Stomach (tissue), 9 donors: ENCODE results near the gene C7orf57. TPM values are rescaled to one million over a fixed set of nuclear protein-coding genes. Genes with fewer than 3 reads are reported as not detected.

Experiments
- DNase-seq, 2 donors: peaks; one replicate each; pipeline versions ENCODE4 v3.0.0 to v3.0.0-alpha.2; 2013 to 2019
- H3K27ac ChIP-seq, 5 donors: fragments of 200-600 bp in 4 of 5; sonication (generic) in 4 of 5; one replicate each; pipeline ENCODE4 v1.5.1; 2013 to 2019; ENCODE audit warnings: mild to moderate bottlenecking in 1 of 5, moderate library complexity in 1 of 5
- H3K27me3 ChIP-seq, 3 donors: fragments of 200-600 bp; sonication (generic); one replicate each; pipeline ENCODE4 v1.5.1; 2017 to 2019; ENCODE audit warnings: mixed run types in 1 of 3
- H3K36me3 ChIP-seq, 4 donors: fragments of 200-600 bp; sonication (generic); 1 replicate in 3 of 4; 2 replicates in 1 of 4; pipeline ENCODE4 v1.5.1; 2016 to 2019
- H3K4me1 ChIP-seq, 4 donors: fragments of 200-600 bp; sonication (generic); one replicate each; pipeline ENCODE4 v1.5.1; 2016 to 2019
- H3K4me3 ChIP-seq, 4 donors: fragments of 200-600 bp; sonication (generic) in 3 of 4; one replicate each; pipeline ENCODE4 v1.5.1; 2016 to 2019; ENCODE audit warnings: mild to moderate bottlenecking in 1 of 4
- H3K9me3 ChIP-seq, 4 donors: fragments of 200-600 bp; sonication (generic); one replicate each; pipeline ENCODE4 v1.5.1; 2016 to 2019
- CTCF ChIP-seq, 7 experiments: fragments of 450-650 bp in 4 of 7; fragments of 200-600 bp in 3 of 7; sonication (generic) in 3 of 7; IDR thresholded peaks; one replicate each; pipeline ENCODE4 v1.5.1; 2016 to 2019; ENCODE audit warnings: antibody characterized with exemption in 7 of 7, control low read depth in 2 of 7, mild to moderate bottlenecking in 1 of 7
- EP300 ChIP-seq: sonication (generic); formaldehyde crosslinking; IDR thresholded peaks from one replicate; pipeline ENCODE4 v1.6.1; 2017; ENCODE audit warnings: antibody characterized with exemption
- POLR2A ChIP-seq, 4 donors: fragments of 450-650 bp; IDR thresholded peaks; one replicate each; pipeline ENCODE4 v1.6.1; 2016; ENCODE audit warnings: antibody characterized with exemption in 4 of 4, control low read depth in 2 of 4, mild to moderate bottlenecking in 1 of 4, moderate library complexity in 1 of 4
- POLR2AphosphoS5 ChIP-seq, 3 donors: sonication (generic); formaldehyde crosslinking; IDR thresholded peaks; one replicate each; pipeline ENCODE4 v1.6.1; 2016; ENCODE audit warnings: antibody characterized with exemption in 3 of 3
- WGBS, 5 donors: extraction: QIAGEN DNeasy Blood & Tissue Kit in 3 of 5; methylation state at CpG; one replicate each; pipeline versions ENCODE4 v1.1.5 to v1.1.7; 2013 to 2018; 5-methylcytosine and 5-hydroxymethylcytosine counted together
- intact Hi-C: fragments of 100-400 bp; cut with DNase I; formaldehyde crosslinking; loops from one replicate; pipeline ENCODE4 v1.15.1; 2023; ENCODE audit warnings: low total_unique reads
- polyA plus RNA-seq, 3 donors: library from polyadenylated mRNA; stranded (reverse); fragments of 200-250 nt; gene quantifications; one replicate each; pipeline ENCODE4 v1.2.3, GENCODE V29; 2013
- total RNA-seq, 5 donors: library from RNA; depleted of rRNA; stranded (reverse); fragments of >200 nt; gene quantifications; one replicate each; pipeline versions ENCODE4 v1.1.0 to v1.2.3, GENCODE V29; 2014 to 2016
- donor health status: healthy with polysubstance abuse.
- donor health status: Bipolar disorder and iron deficiency.
- donor health status: healthy.

Gene C7orf57
- total and polyA plus RNA-seq, 8 donors, result 0.08 TPM; not detected in 7

GRCh38 chr7:48042636-48043035 lies 7.3 kb downstream of the C7orf57 start:
- Histone ChIP-seq H3K27me3 (peaks cover 0 to under 1% (median 0%) of the 10 kb centered on the region in 3 donors), H3K4me3 (no peak overlapping the region), H3K27ac (no peak overlapping the region), H3K4me1 (no peaks in the 10 kb centered on the region), H3K36me3 (no peaks in the 10 kb centered on the region), H3K9me3 (no peaks in the 10 kb centered on the region)
- DNase-seq, result no peak
- 47 to 75% (median 60%) methylated on average over 3 of the region's 3 CpGs for WGBS, 5 donors
- intact Hi-C loops, result no loop called here
- TF ChIP-seq POLR2A (IDR thresholded peaks at IDR 0.05) (no peak), EP300 (no peak), CTCF (IDR thresholded peaks at IDR 0.05) (no peak), POLR2AphosphoS5 (IDR thresholded peaks at IDR 0.05) (no peak)

GRCh38 chr7:48045195-48045765 lies 9.9 kb downstream of the C7orf57 start:
- no peaks in the 10 kb centered on the region for H3K27me3 ChIP-seq
- H3K36me3 ChIP-seq, result no peaks in the 10 kb centered on the region
- intact Hi-C loops, result no loop called here
- 67 to 79% (median 68%) methylated on average over 9 of the region's 9 CpGs for WGBS, 5 donors
- no peaks in the 10 kb centered on the region for H3K4me1 ChIP-seq
- no peak overlapping the region for H3K4me3 ChIP-seq
- H3K9me3 ChIP-seq, result no peaks in the 10 kb centered on the region
- H3K27ac ChIP-seq, result no peak overlapping the region
- DNase-seq, result no peak
- TF ChIP-seq POLR2A (IDR thresholded peaks at IDR 0.05) (no peak), POLR2AphosphoS5 (IDR thresholded peaks at IDR 0.05) (no peak), CTCF (IDR thresholded peaks at IDR 0.05) (no peak), EP300 (no peak)

GRCh38 chr7:48046458-48046857 lies 11.1 kb downstream of the C7orf57 start:
- WGBS, 5 donors, result 68 to 74% (median 70%) methylated on average over 14 of the region's 14 CpGs
- no peaks in the 10 kb centered on the region for H3K4me1 ChIP-seq
- intact Hi-C loops, result no loop called here
- H3K27me3 ChIP-seq, result no peaks in the 10 kb centered on the region
- DNase-seq, result no peak
- TF ChIP-seq POLR2AphosphoS5 (IDR thresholded peaks at IDR 0.05) (no peak), CTCF (IDR thresholded peaks at IDR 0.05) (no peak), EP300 (no peak), POLR2A (IDR thresholded peaks at IDR 0.05) (no peak)
- no peak overlapping the region for H3K4me3 ChIP-seq
- H3K9me3 ChIP-seq, result no peaks in the 10 kb centered on the region
- no peak overlapping the region for H3K27ac ChIP-seq
- no peaks in the 10 kb centered on the region for H3K36me3 ChIP-seq

DNA sequence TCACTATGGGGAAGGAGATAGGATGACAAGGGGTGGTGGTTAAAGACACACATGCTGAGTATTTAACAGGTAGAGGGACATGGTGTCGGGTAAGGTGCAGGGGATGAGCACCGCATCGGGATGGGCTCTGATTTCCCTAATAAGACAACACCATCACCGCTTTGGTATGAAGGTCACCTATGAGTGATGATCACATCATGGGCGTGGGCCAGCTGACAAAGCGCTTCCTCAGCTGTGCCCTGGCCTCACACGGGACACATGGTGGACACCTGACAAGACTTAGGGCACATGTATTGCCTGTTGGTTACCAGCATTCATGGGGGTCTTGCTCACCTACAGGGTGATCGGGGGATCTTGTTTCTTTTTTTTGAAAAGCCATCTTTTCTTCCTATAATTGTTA lies 12.8 kb downstream of the C7orf57 start:
- DNase-seq, result no peak
- 89 to 96% (median 95%) methylated on average over 8 of the region's 8 CpGs for WGBS, 5 donors
- Histone ChIP-seq H3K36me3 (no peaks in the 10 kb centered on the region), H3K27ac (no peak overlapping the region), H3K27me3 (no peaks in the 10 kb centered on the region), H3K9me3 (no peaks in the 10 kb centered on the region), H3K4me3 (no peak overlapping the region), H3K4me1 (no peaks in the 10 kb centered on the region)
- no peak for TF ChIP-seq CTCF (IDR thresholded peaks at IDR 0.05)
- TF ChIP-seq POLR2AphosphoS5 (IDR thresholded peaks at IDR 0.05), result no peak
- TF ChIP-seq EP300, result no peak
- TF ChIP-seq POLR2A (IDR thresholded peaks at IDR 0.05), result no peak
- intact Hi-C loops, result no loop called here
